ENCODE data around the gene SCN5A.

Gene SCN5A

GRCh38 chr3:38555149-38555840, 94.2 kb downstream of the SCN5A start:
- no peak overlapping the region for H3K4me3 ChIP-seq (ENCODE audit: low read length)
- DNase-seq (ENCODE audit: low read depth, low spot score) = no peak

GRCh38 chr3:38554127-38554827, 95.2 kb downstream of the SCN5A start:
- H3K4me3 ChIP-seq (ENCODE audit: low read length) = no peak overlapping the region
- no peak for DNase-seq (ENCODE audit: low read depth, low spot score)

GRCh38 chr3:38553071-38553470, 96.4 kb downstream of the SCN5A start:
- H3K4me3 ChIP-seq (ENCODE audit: low read length) = no peak overlapping the region
- no peak for DNase-seq (ENCODE audit: low read depth, low spot score)

GRCh38 chr3:38552364-38552763, 97.1 kb downstream of the SCN5A start:
- H3K4me3 ChIP-seq (ENCODE audit: low read length) = no peak overlapping the region
- DNase-seq (ENCODE audit: low read depth, low spot score) = no peak

- DNase-seq (ENCODE audit: low read depth, low spot score) = no peak
- H3K4me3 ChIP-seq (ENCODE audit: low read length) = no peak overlapping the region
Observed at GRCh38 chr3:38551026-38551832, 98.3 kb downstream of the SCN5A start.

GRCh38 chr3:38549957-38550840, 99.3 kb downstream of the SCN5A start:
- H3K4me3 ChIP-seq (ENCODE audit: low read length) = no peak overlapping the region
- DNase-seq (ENCODE audit: low read depth, low spot score) = no peak

- DNase-seq (ENCODE audit: low read depth, low spot score) = no peak
Observed at GRCh38 chr3:38549486-38549885, 100.0 kb downstream of the SCN5A start.

GRCh38 chr3:38549082-38549481, 100.4 kb downstream of the SCN5A start:
- no peak overlapping the region for H3K4me3 ChIP-seq (ENCODE audit: low read length)
- no peak for DNase-seq (ENCODE audit: low read depth, low spot score)

More at GRCh38 chr3:38549486-38549885, 100.0 kb downstream of the SCN5A start:
- H3K4me3 ChIP-seq (ENCODE audit: low read length) = no peak overlapping the region

GRCh38 chr3:38548154-38548931, 101.1 kb downstream of the SCN5A start:
- no peak overlapping the region for H3K4me3 ChIP-seq (ENCODE audit: low read length)
- peak; percentile 54 for DNase-seq (ENCODE audit: low read depth, low spot score)

- no peak for DNase-seq (ENCODE audit: low read depth, low spot score)
- no peak overlapping the region for H3K4me3 ChIP-seq (ENCODE audit: low read length)
Observed at GRCh38 chr3:38545983-38546382, 103.5 kb downstream of the SCN5A start.

- H3K4me3 ChIP-seq (ENCODE audit: low read length) = no peak overlapping the region
- no peak for DNase-seq (ENCODE audit: low read depth, low spot score)
Observed at GRCh38 chr3:38545550-38545949, 103.9 kb downstream of the SCN5A start.

- no peak overlapping the region for H3K4me3 ChIP-seq (ENCODE audit: low read length)
- DNase-seq (ENCODE audit: low read depth, low spot score) = no peak
Observed at GRCh38 chr3:38544926-38545325, 104.6 kb downstream of the SCN5A start.

GRCh38 chr3:38543586-38543985, 105.9 kb downstream of the SCN5A start:
- no peak overlapping the region for H3K4me3 ChIP-seq (ENCODE audit: low read length)
- no peak for DNase-seq (ENCODE audit: low read depth, low spot score)

GRCh38 chr3:38542401-38543298, 106.8 kb downstream of the SCN5A start:
- no peak overlapping the region for H3K4me3 ChIP-seq (ENCODE audit: low read length)
- no peak for DNase-seq (ENCODE audit: low read depth, low spot score)

GRCh38 chr3:38541806-38542205, 107.7 kb downstream of the SCN5A start:
- DNase-seq (ENCODE audit: low read depth, low spot score) = no peak

GRCh38 chr3:38538773-38539353, 110.6 kb downstream of the SCN5A start:
- no peak for DNase-seq (ENCODE audit: low read depth, low spot score)
- no peak overlapping the region for H3K4me3 ChIP-seq (ENCODE audit: low read length)

More at GRCh38 chr3:38541806-38542205, 107.7 kb downstream of the SCN5A start:
- H3K4me3 ChIP-seq (ENCODE audit: low read length) = no peak overlapping the region

GRCh38 chr3:38536671-38537070, 112.8 kb downstream of the SCN5A start:
- DNase-seq (ENCODE audit: low read depth, low spot score) = no peak

More at GRCh38 chr3:38536671-38537070, 112.8 kb downstream of the SCN5A start:
- H3K4me3 ChIP-seq (ENCODE audit: low read length) = no peak overlapping the region

Data from Jurkat, Clone E6-1 (cell line).